ENCODE measurements around the gene GPR158. TPM values are rescaled to one million over a fixed set of nuclear protein-coding genes. Genes with fewer than 3 reads are reported as not detected.

GPR158 gene
- total RNA-seq, 1 experiment from 2014 or later = 12.2 TPM

DNA sequence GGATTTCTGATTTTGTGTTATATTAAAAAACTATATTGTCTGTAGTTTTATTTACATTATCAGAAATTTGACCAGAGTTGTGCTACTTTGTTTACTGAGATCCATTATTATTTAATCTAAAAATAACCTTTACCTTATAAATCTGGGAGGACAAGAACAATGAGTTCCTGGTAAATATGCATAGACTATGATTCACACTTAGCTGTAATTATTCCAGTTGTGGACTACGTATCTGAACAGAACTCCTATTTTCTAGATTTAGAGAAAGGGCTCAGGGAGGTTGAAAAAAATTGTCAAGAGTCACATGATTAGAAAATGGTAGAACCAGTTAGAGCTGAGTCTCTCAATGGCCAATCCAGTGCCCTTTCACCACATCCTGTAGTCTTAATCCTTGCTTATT is 4.2 kb upstream of the GPR158 start:
- POLR2A ChIA-PET (ENCODE audit: unreplicated experiment) = interaction anchor here (0.7 kb wide), 1 partner anchor 64 kb away, joined by 4 read pairs; no protein-coding TSS in a partner anchor
- H2AFZ ChIP-seq = no peak overlapping the region

GRCh38 chr10:25175527-25176420 is 973 bp downstream of the GPR158 start:
- intact Hi-C loops (cut with micrococcal nuclease; ENCODE audit: unreplicated experiment) = no loop called here
- Histone ChIP-seq H3K9me3 (ENCODE audit: insufficient read depth, low read depth) (no peaks in the 10 kb centered on the region), H3F3A (ENCODE audit: insufficient read depth, low read depth) (no peaks in the 10 kb centered on the region), H3K27me3 (ENCODE audit: insufficient read depth, low read depth) (peaks cover 4% of the 10 kb centered on the region; the same call in 1 of the 2 replicates), H2AFZ (no peak overlapping the region), H4K20me1 (ENCODE audit: insufficient read depth) (no peaks in the 10 kb centered on the region), H3K9me2 (ENCODE audit: insufficient read depth) (no peaks in the 10 kb centered on the region), H3K79me2 (ENCODE audit: low read depth) (no peaks in the 10 kb centered on the region), H3K4me2 (no peak overlapping the region), H3K36me3 (ENCODE audit: low read depth) (no peaks in the 10 kb centered on the region), H3K4me3 (no peak overlapping the region), H3K4me1 (replicated peaks; ENCODE audit: insufficient read depth) (no peaks in the 10 kb centered on the region), H3K27ac (no peak overlapping the region)
- no peak for TF ChIP-seq EZH2 (IDR thresholded peaks at IDR 0.05; ENCODE audit: low read depth)
- TF ChIP-seq CTCF (conservative IDR thresholded peaks at IDR 0.05) = no peak
- ChIA-PET POLR2A (ENCODE audit: unreplicated experiment) (no interaction called here), CTCF (no interaction called here)
- no TSS peak for BruUV-seq (replicated peaks)
- DNase-seq = no peak

More for the DNA sequence above, 4.2 kb upstream of the GPR158 start:
- Histone ChIP-seq H3K9me3 (ENCODE audit: insufficient read depth, low read depth) (no peaks in the 10 kb centered on the region), H3K4me1 (replicated peaks; ENCODE audit: insufficient read depth) (no peaks in the 10 kb centered on the region), H3K9me2 (ENCODE audit: insufficient read depth) (no peaks in the 10 kb centered on the region), H3K27ac (no peak overlapping the region), H3K79me2 (ENCODE audit: low read depth) (no peaks in the 10 kb centered on the region), H3K27me3 (ENCODE audit: insufficient read depth, low read depth) (peaks cover 4% of the 10 kb centered on the region; the same call in 1 of the 2 replicates), H3K4me3 (no peak overlapping the region), H4K20me1 (ENCODE audit: insufficient read depth) (no peaks in the 10 kb centered on the region), H3F3A (ENCODE audit: insufficient read depth, low read depth) (no peaks in the 10 kb centered on the region), H3K36me3 (ENCODE audit: low read depth) (no peaks in the 10 kb centered on the region), H3K4me2 (no peak overlapping the region)
- DNase-seq = no peak
- intact Hi-C loops (cut with micrococcal nuclease; ENCODE audit: unreplicated experiment) = no loop called here
- TF ChIP-seq CTCF (conservative IDR thresholded peaks at IDR 0.05) (no peak), EZH2 (IDR thresholded peaks at IDR 0.05; ENCODE audit: low read depth) (no peak)
- CTCF ChIA-PET = no interaction called here
- BruUV-seq (replicated peaks) = no TSS peak

GRCh38 chr10:25176421-25176968 is 1.7 kb downstream of the GPR158 start:
- no peaks in the 10 kb centered on the region for H3K4me1 ChIP-seq (replicated peaks; ENCODE audit: insufficient read depth)
- no peaks in the 10 kb centered on the region for H3K79me2 ChIP-seq (ENCODE audit: low read depth)
- H4K20me1 ChIP-seq (ENCODE audit: insufficient read depth) = no peaks in the 10 kb centered on the region
- H2AFZ ChIP-seq = no peak overlapping the region
- no peaks in the 10 kb centered on the region for H3K9me3 ChIP-seq (ENCODE audit: insufficient read depth, low read depth)
- H3K27me3 ChIP-seq (ENCODE audit: insufficient read depth, low read depth) = peaks cover 4% of the 10 kb centered on the region; the same call in 1 of the 2 replicates
- no TSS peak for BruUV-seq (replicated peaks)
- H3K9me2 ChIP-seq (ENCODE audit: insufficient read depth) = no peaks in the 10 kb centered on the region
- intact Hi-C loops (cut with micrococcal nuclease; ENCODE audit: unreplicated experiment) = no loop called here
- DNase-seq = no peak
- no peak overlapping the region for H3K4me2 ChIP-seq
- H3K27ac ChIP-seq = no peak overlapping the region
- no peaks in the 10 kb centered on the region for H3F3A ChIP-seq (ENCODE audit: insufficient read depth, low read depth)
- POLR2A ChIA-PET (ENCODE audit: unreplicated experiment) = no interaction called here
- no peaks in the 10 kb centered on the region for H3K36me3 ChIP-seq (ENCODE audit: low read depth)
- TF ChIP-seq EZH2 (IDR thresholded peaks at IDR 0.05; ENCODE audit: low read depth) = no peak
- TF ChIP-seq CTCF (conservative IDR thresholded peaks at IDR 0.05) = no peak
- CTCF ChIA-PET = no interaction called here
- H3K4me3 ChIP-seq = no peak overlapping the region
